ENCODE measurements around the gene KICS2.

KICS2 gene

DNA sequence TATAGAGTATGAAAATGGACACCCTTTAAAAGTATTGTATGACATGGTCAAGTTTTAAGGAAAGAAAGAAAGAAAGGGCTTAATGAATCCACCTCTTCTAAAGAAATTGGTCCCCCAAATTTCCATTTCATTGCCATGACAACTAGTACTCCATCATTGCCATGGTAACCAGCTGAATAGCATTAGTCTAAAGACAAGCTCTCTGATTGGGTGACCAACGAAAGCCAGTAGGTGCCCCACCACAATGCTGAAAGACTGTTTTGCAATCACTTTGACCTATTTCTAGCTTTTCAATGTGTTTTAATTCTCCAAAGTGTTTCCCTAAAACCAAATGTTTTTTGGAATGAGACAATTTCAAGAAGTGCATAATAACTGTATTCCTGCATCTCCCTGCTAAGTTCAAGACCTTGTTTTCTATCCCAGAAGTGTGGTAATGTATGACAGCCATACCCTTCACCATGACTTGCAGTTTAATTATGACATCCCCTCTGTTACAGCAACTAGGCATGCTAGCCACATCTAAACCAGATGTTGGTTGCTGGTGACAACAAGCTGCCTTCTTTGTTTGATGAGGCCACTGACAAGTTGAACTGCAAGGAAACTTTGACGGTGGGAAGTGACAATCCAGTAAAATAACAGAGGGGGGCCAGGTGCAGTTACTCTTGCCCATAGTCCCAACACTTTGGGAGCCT is 46.7 kb downstream of the KICS2 start:
- DNase-seq (ENCODE audit: low read depth in 2 of 3, low spot score in 2 of 3) = no peak

- no peak for DNase-seq (ENCODE audit: low read depth in 2 of 3, low spot score in 2 of 3)
Observed at GRCh38 chr12:64173456-64173855, 48.6 kb downstream of the KICS2 start.
